Measurements from ENCODE around the gene MSANTD4. TPM values are rescaled to one million over a fixed set of nuclear protein-coding genes. Genes with fewer than 3 reads are reported as not detected.

Gene MSANTD4
- total RNA-seq, 4 donors from 2014 or later: 23.1 to 30.9 (median 25.8) TPM

DNA sequence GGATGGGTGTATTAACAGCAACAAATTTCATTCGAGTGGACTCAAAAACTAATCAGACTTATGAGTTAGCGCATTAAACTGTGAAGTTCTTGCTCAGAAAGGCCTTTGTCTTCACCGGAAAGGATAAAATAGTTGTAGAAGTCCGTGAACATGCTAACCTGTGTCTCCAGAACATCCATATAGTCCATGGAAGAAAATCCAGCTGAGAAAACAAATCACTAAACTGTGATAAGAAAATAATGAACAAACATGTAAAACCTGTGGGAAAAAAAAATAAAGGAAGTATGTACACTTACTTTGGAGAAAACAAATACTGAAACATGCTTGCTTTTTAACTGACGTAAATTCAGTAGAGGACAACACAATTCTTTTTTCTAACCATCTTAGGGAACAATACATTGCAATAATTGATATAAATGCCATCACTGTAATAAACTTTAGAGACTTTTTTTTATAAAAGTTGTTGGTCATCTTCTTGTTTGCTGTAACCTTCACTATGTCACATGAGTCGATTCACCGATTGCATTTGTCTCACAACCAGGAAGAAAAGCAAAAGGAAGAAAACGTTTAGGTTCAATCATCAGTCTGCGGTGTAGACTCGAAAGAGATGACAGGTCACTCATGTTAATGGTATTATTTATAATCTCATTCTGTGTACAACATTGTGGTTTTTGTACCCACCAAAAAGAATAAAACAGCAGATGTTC lies 41.9 kb downstream of the MSANTD4 start:
- TF ChIP-seq, protein P1, sequence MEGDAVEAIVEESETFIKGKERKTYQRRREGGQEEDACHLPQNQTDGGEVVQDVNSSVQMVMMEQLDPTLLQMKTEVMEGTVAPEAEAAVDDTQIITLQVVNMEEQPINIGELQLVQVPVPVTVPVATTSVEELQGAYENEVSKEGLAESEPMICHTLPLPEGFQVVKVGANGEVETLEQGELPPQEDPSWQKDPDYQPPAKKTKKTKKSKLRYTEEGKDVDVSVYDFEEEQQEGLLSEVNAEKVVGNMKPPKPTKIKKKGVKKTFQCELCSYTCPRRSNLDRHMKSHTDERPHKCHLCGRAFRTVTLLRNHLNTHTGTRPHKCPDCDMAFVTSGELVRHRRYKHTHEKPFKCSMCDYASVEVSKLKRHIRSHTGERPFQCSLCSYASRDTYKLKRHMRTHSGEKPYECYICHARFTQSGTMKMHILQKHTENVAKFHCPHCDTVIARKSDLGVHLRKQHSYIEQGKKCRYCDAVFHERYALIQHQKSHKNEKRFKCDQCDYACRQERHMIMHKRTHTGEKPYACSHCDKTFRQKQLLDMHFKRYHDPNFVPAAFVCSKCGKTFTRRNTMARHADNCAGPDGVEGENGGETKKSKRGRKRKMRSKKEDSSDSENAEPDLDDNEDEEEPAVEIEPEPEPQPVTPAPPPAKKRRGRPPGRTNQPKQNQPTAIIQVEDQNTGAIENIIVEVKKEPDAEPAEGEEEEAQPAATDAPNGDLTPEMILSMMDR (IDR thresholded peaks at IDR 0.05; ENCODE audit: low read depth): no peak

DNA sequence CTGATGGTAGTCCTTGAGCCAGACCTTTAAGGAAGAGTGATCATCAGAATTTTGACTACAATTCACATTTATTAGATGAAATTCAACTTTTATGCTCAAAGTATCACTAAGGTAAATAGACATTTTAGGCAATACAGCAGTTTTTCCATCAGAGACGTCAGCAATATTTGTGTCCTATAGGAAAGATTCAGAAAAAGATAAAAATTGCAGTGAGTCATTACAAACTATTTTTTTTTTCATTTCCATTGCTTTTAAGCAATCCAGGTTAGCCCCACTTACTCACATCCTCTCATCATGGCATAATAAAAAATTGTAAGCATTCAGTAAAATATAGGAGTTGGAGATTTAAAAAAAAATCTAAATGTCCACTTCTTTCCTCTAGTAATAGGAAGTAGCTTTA lies 46.9 kb downstream of the MSANTD4 start:
- TF ChIP-seq, protein P1 (IDR thresholded peaks at IDR 0.05; ENCODE audit: low read depth): no peak

DNA sequence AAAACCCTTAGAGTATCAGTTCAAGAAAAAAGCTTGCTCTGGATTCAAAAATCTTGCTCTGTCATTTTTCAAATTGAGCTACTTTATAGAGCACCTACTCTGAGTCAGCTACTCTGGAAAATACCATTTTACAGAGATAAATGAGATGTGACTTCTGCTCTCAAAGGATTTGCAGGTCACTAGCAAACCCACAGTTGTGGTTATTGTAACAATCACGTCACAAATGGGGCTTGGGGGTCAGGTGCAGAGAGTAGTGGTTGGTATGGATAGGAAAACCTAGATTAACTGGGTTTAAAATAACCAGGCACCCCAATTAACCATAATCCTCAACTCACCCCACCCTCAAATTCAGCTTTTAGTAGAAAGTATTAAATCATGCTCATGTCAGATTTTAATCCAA lies 52.3 kb downstream of the MSANTD4 start:
- TF ChIP-seq, protein P1 (IDR thresholded peaks at IDR 0.05; ENCODE audit: low read depth): no peak

- TF ChIP-seq, protein P1 (IDR thresholded peaks at IDR 0.05; ENCODE audit: low read depth): no peak
Observed at GRCh38 chr11:105968021-105968697, 53.9 kb downstream of the MSANTD4 start.

- TF ChIP-seq, protein P1 (IDR thresholded peaks at IDR 0.05; ENCODE audit: low read depth): no peak
Observed at GRCh38 chr11:105960252-105961245, 61.5 kb downstream of the MSANTD4 start.

Small RNAs within 50 kb of the gene (small RNA-seq; reads per million reads assigned to genes)
- not detected for gene RNU6-277P

Other genes with a start within 250 kb of the MSANTD4 start
- 1 to 10 TPM; 2.8 to 6.8 (median 4.7) TPM for gene KBTBD3, start 55.1 kb upstream of the MSANTD4 start, total RNA-seq
- 10 to 100 TPM; 31.4 to 47.6 (median 37.0) TPM for gene AASDHPPT, start 55.4 kb upstream of the MSANTD4 start, total RNA-seq

Data from subcutaneous adipose tissue (tissue), 4 donors.